Liver (tissue), 9 donors: Measurements from ENCODE around the gene MMP25. TPM values are rescaled to one million over a fixed set of nuclear protein-coding genes. Genes with fewer than 3 reads are reported as not detected.

Experiments used
- DNase-seq: peaks from one replicate; pipeline ENCODE4 v3.0.0-alpha.2; 2017; ENCODE audit warnings: low spot score
- H3K27ac ChIP-seq, 2 donors: one replicate each; pipeline ENCODE4 v1.7.0; 2013; ENCODE audit warnings: inconsistent platforms in 2 of 2, low read length in 2 of 2, control low read depth in 1 of 2, low read depth in 1 of 2, mild to moderate bottlenecking in 1 of 2
- H3K27me3 ChIP-seq, 4 donors: one replicate each; pipeline versions ENCODE4 v1.6.1 to v1.7.0; 2013; ENCODE audit warnings: low read length in 3 of 4, inconsistent platforms in 1 of 4, mild to moderate bottlenecking in 1 of 4, moderate library complexity in 1 of 4; ENCODE audit not compliant: control insufficient read depth in 4 of 4, insufficient read depth in 4 of 4
- H3K36me3 ChIP-seq, 4 donors: one replicate each; pipeline versions ENCODE4 v1.6.1 to v1.7.0; 2013; ENCODE audit warnings: low read length in 3 of 4, mild to moderate bottlenecking in 3 of 4, low read depth in 1 of 4, moderate library complexity in 1 of 4; ENCODE audit not compliant: control insufficient read depth in 4 of 4, insufficient read depth in 3 of 4
- H3K4me1 ChIP-seq, 4 donors: one replicate each; pipeline versions ENCODE4 v1.6.1 to v1.7.0; 2013; ENCODE audit warnings: low read length in 3 of 4, mild to moderate bottlenecking in 3 of 4, moderate library complexity in 1 of 4; ENCODE audit not compliant: control insufficient read depth in 4 of 4, insufficient read depth in 4 of 4
- H3K4me3 ChIP-seq, 3 donors: one replicate each; pipeline versions ENCODE4 v1.6.1 to v1.7.0; 2013; ENCODE audit warnings: low read length in 3 of 3, control low read depth in 1 of 3, low read depth in 1 of 3, mild to moderate bottlenecking in 1 of 3
- H3K9ac ChIP-seq, 2 donors: one replicate each; pipeline ENCODE4 v1.7.0; 2013; ENCODE audit warnings: low read length in 2 of 2, mild to moderate bottlenecking in 2 of 2, moderate library complexity in 2 of 2, control low read depth in 1 of 2, low read depth in 1 of 2
- H3K9me3 ChIP-seq, 4 donors: one replicate each; pipeline versions ENCODE4 v1.6.1 to v1.7.0; 2013; ENCODE audit warnings: low read length in 3 of 4; ENCODE audit not compliant: control insufficient read depth in 4 of 4
- EGR1 ChIP-seq, 2 donors: IDR thresholded peaks; 2 replicates each; pipeline ENCODE4 v1.6.1; 2016 to 2018; ENCODE audit warnings: antibody characterized with exemption in 2 of 2, low read depth in 2 of 2
- FOXA1 ChIP-seq: IDR thresholded peaks from 2 replicates; pipeline ENCODE4 v1.6.1; 2016; ENCODE audit warnings: antibody characterized with exemption
- FOXA2 ChIP-seq: IDR thresholded peaks from 2 replicates; pipeline ENCODE4 v1.6.1; 2016; ENCODE audit warnings: antibody characterized with exemption
- GABPA ChIP-seq, 2 donors: IDR thresholded peaks in 1 of 2; conservative IDR thresholded peaks in 1 of 2; 2 replicates each; pipeline ENCODE4 v1.6.1; 2016; ENCODE audit warnings: antibody characterized with exemption in 2 of 2, mild to moderate bottlenecking in 1 of 2, moderate library complexity in 1 of 2
- HNF4A ChIP-seq, 2 donors: conservative IDR thresholded peaks; 2 replicates each; pipeline ENCODE4 v1.6.1; 2016; ENCODE audit warnings: antibody characterized with exemption in 2 of 2, mild to moderate bottlenecking in 2 of 2
- HNF4G ChIP-seq: IDR thresholded peaks from 2 replicates; pipeline ENCODE4 v1.6.1; 2016; ENCODE audit warnings: antibody characterized with exemption
- NR2F2 ChIP-seq: IDR thresholded peaks from 2 replicates; pipeline ENCODE4 v1.6.1; 2016; ENCODE audit warnings: antibody characterized with exemption
- RAD21 ChIP-seq, 2 donors: IDR thresholded peaks; 2 replicates each; pipeline ENCODE4 v1.6.1; 2016; ENCODE audit warnings: antibody characterized with exemption in 2 of 2, mild to moderate bottlenecking in 2 of 2
- RXRA ChIP-seq, 2 donors: IDR thresholded peaks; 2 replicates each; pipeline ENCODE4 v1.6.1; 2017 to 2018; ENCODE audit warnings: antibody characterized with exemption in 2 of 2, mild to moderate bottlenecking in 1 of 2
- SP1 ChIP-seq: IDR thresholded peaks from 2 replicates; pipeline ENCODE4 v1.6.1; 2018; ENCODE audit warnings: antibody characterized with exemption, mild to moderate bottlenecking
- TAF1 ChIP-seq: conservative IDR thresholded peaks from 2 replicates; pipeline ENCODE4 v1.6.1; 2016; ENCODE audit warnings: antibody characterized with exemption, mild to moderate bottlenecking
- YY1 ChIP-seq: IDR thresholded peaks from 2 replicates; pipeline ENCODE4 v1.6.1; 2016; ENCODE audit warnings: antibody characterized with exemption, mild to moderate bottlenecking
- WGBS: extraction: QIAGEN DNeasy Blood & Tissue Kit; methylation state at CpG from one replicate; pipeline ENCODE4 v1.1.7; 2013; 5-methylcytosine and 5-hydroxymethylcytosine counted together
- polyA plus RNA-seq, 2 donors: library from polyadenylated mRNA; stranded (reverse) in 1 of 2; unstranded in 1 of 2; fragments of 200-250 nt in 1 of 2; fragments of >200 nt in 1 of 2; fragmentation: Nextera tagmentation in 1 of 2; extraction: Ambion mirVana in 1 of 2; gene quantifications; one replicate each; pipeline versions ENCODE4 v1.2.1 to v1.2.3, GENCODE V29; 2013 to 2015
- total RNA-seq, 2 donors: library from RNA; depleted of rRNA; stranded (reverse); fragments of >200 nt; gene quantifications; one replicate each; pipeline ENCODE4 v1.2.3, GENCODE V29; 2014
- TF ChIP-seq, protein P1 (sequence below): fragments of 150-350 bp; IDR thresholded peaks from 2 replicates; pipeline ENCODE4 v1.5.1; 2017; ENCODE audit warnings: improper control_type of control experiment, low read depth, low read length; ENCODE audit not compliant: missing input control
- TF ChIP-seq, protein P2 (sequence below): IDR thresholded peaks from 2 replicates; pipeline ENCODE4 v1.6.1; 2016; ENCODE audit warnings: antibody characterized with exemption
- donor health status: healthy.
- donor health status: healthy.
- donor health status: healthy.
- donor health status: healthy.
- donor health status: healthy.

MMP25 gene
- total and polyA plus RNA-seq, 4 donors: 0.47 to 2.7 (median 0.96) TPM

DNA sequence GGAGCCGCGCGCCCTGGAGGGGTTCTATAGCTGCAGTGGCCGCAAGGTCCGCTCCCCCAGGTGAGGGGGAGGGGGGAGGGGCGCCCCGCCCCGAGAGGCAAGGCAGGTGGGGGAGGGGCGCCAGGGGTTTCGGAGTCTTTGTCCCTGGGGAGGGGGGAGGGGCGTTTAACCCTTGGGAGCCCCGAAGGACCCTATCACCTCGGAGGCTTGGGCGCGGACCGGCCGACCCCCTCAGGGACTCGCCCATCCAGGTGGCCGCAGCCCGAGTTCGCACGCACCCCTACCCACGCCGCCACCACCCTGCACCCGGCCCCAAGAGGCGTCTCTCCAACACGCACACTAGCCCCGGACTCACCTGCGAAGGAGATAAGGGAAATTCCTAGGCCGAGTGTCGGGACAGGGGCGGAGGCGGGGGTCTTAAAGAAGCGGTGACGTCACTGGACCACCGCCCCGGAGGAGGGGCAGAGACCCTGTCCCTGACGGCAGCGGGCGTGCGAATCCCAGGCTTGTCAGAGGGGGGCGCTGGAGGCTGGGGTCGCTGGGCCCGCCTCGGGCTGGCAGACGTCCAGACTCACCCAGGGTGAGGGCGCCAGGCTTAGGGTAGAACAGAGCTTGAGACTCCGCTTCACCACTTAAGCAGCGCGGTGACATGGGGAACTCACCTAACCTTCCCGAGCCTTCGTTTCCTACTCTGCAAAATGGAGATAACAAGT, 28.4 kb upstream of the MMP25 start, which contains the start of gene CLDN6 (continued):
- TF ChIP-seq, protein P1, sequence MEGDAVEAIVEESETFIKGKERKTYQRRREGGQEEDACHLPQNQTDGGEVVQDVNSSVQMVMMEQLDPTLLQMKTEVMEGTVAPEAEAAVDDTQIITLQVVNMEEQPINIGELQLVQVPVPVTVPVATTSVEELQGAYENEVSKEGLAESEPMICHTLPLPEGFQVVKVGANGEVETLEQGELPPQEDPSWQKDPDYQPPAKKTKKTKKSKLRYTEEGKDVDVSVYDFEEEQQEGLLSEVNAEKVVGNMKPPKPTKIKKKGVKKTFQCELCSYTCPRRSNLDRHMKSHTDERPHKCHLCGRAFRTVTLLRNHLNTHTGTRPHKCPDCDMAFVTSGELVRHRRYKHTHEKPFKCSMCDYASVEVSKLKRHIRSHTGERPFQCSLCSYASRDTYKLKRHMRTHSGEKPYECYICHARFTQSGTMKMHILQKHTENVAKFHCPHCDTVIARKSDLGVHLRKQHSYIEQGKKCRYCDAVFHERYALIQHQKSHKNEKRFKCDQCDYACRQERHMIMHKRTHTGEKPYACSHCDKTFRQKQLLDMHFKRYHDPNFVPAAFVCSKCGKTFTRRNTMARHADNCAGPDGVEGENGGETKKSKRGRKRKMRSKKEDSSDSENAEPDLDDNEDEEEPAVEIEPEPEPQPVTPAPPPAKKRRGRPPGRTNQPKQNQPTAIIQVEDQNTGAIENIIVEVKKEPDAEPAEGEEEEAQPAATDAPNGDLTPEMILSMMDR: no peak
- TF ChIP-seq NR2F2: no peak
- no peak for TF ChIP-seq SP1

DNA sequence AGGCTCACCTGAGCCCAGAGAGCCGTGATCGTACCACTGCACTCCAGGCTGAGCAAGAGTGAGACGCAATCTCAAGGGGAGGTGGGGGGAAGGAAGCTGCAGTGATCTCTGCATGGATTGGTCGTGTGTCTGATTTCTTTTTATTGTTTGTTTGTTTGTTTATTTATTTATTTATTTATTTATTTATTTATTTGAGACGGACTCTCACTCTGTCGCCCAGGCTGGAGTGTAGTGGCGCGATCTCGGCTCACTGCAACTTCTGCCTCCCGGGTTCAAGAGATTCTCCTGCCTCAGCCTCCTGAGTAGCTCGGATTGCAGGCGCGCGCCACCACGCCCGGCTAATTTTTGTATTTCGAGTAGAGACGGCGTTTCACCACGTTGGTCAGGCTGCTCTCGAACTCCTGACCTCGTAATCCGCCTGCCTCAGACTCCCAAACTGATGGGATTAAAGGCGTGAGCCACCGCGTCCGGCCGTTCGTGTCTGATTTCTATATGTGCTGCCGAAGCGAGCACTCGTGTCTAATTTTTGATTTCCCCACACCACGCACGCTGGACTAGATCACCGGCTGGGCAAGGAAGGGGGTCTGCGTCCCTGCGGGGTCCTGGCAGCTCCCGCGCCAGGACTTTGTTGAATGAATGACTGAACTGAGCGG, 26.6 kb upstream of the MMP25 start:
- WGBS: 31% methylated on average over 40 of the region's 40 CpGs
- H3K9ac ChIP-seq: no peak overlapping the region
- DNase-seq: no peak

DNA sequence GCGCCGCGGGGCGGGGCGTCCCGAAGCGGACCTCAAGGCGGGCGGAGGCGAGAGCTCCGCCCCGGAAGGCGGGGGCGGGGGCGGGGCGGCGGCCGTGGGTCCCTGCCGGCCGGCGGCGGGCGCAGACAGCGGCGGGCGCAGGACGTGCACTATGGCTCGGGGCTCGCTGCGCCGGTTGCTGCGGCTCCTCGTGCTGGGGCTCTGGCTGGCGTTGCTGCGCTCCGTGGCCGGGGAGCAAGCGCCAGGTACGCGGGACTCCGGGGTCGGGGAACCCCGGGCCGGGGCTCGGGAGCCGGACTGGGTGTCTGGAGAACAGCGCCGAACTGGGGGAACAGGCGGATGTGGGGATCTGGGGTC, 26.1 kb upstream of the MMP25 start, which contains the start of gene TNFRSF12A:
TSS of gene TNFRSF12A (plus strand) at position 122 of the 357 bp plus-strand sequence. CDS start at position 152, 30 bp downstream.
- Histone ChIP-seq H3K27ac (peak within 1 kb of the TSS; percentile 92 to 95), H3K4me3 (peak within 1 kb of the TSS; percentile 68 to 78 (median 74)), H3K9me3 (no peaks in the 10 kb centered on the region), H3K36me3 (no peaks in the 10 kb centered on the region), H3K27me3 (no peaks in the 10 kb centered on the region), H3K9ac (peak within 1 kb of the TSS; percentile 63 to 66), H3K4me1 (peaks cover 12 to 34% (median 26%) of the 10 kb centered on the region in 4 donors)
- peak; percentile 86 for DNase-seq
- TF ChIP-seq HNF4G (no peak), EGR1 (IDR thresholded peaks at IDR 0.05; ENCODE audit: low read depth in 2 of 2) (peak in 1 of 2 donors; percentile 81), NR2F2 (no peak), SP1 (peak; percentile 9)
- under 1% methylated on average over 49 of the region's 49 CpGs for WGBS

More for the DNA sequence above, 26.6 kb upstream of the MMP25 start:
- no peak for TF ChIP-seq SP1
- TF ChIP-seq HNF4A (conservative IDR thresholded peaks at IDR 0.05): no peak
- no peak for TF ChIP-seq FOXA1
- no peak for TF ChIP-seq HNF4G
- TF ChIP-seq RAD21 (IDR thresholded peaks at IDR 0.05): no peak
- no peak for TF ChIP-seq NR2F2
- no peak for TF ChIP-seq TAF1
- Histone ChIP-seq H3K4me3 (peak overlapping the region in 2 of 3 donors; percentile 54 to 68), H3K9me3 (no peaks in the 10 kb centered on the region), H3K36me3 (no peaks in the 10 kb centered on the region), H3K27me3 (no peaks in the 10 kb centered on the region), H3K4me1 (peaks cover 12 to 34% (median 26%) of the 10 kb centered on the region in 4 donors), H3K27ac (peak overlapping the region in 1 of 2 donors; percentile 27)

DNA sequence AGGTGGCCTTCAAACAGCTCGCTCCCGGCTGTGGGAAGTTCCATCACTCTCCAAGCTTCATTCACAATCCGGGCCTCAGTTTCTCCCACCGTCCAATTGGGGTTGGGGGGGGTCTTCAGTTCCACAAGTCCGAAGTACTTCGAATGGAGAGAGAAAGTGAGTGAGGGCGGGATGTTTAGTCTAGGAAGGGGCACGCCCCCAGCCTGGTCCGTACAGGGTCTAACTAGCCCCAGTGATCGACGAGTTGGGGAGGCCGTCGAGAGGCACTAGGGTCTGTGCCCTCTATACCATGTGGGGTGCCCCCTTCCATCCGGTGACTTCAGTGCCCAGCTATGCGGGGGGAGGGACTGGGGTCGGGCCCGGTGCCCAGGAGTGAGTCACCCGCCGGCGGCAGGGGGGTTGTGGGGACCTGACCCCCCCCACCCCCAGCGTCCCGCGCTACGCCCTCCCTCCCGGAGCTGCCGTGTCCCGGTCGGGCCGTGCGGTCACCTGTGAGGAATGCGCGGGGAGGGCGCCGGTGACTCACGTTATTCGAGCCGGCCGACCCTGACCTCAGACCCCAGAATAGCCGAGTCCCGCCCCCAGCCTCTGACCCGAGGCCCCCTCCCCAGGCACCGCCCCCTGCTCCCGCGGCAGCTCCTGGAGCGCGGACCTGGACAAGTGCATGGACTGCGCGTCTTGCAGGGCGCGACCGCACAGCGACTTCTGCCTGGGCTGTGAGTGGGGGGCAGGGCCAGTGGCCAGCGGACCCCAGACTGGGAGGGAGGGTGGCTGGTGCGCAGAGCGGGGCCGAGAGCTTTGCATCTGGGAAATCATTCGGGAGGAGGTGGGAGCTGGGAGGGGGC, 25.5 kb upstream of the MMP25 start:
- H3K4me3 ChIP-seq: peak overlapping the region; percentile 68 to 78 (median 74)
- DNase-seq: peak; percentile 60
- H3K27me3 ChIP-seq: no peaks in the 10 kb centered on the region
- no peaks in the 10 kb centered on the region for H3K9me3 ChIP-seq
- peaks cover 0 to 2% (median under 1%) of the 10 kb centered on the region in 4 donors for H3K36me3 ChIP-seq
- H3K9ac ChIP-seq: peak overlapping the region; percentile 63 to 66
- H3K27ac ChIP-seq: peak overlapping the region; percentile 92 to 95
- peaks cover 12 to 37% (median 26%) of the 10 kb centered on the region in 4 donors for H3K4me1 ChIP-seq
- 1% methylated on average over 57 of the region's 57 CpGs for WGBS
- TF ChIP-seq YY1 (peak; percentile 11), HNF4G (no peak), GABPA (IDR thresholded peaks at IDR 0.05 in 1 of 2, conservative IDR thresholded peaks at IDR 0.05 in 1 of 2) (peak in 1 of 2 donors; percentile 12), RAD21 (IDR thresholded peaks at IDR 0.05) (no peak), SP1 (no peak), RXRA (IDR thresholded peaks at IDR 0.05) (no peak), EGR1 (IDR thresholded peaks at IDR 0.05; ENCODE audit: low read depth in 2 of 2) (no peak), TAF1 (no peak), FOXA2 (no peak), HNF4A (conservative IDR thresholded peaks at IDR 0.05) (no peak), NR2F2 (no peak), FOXA1 (no peak)
- TF ChIP-seq, protein P2, sequence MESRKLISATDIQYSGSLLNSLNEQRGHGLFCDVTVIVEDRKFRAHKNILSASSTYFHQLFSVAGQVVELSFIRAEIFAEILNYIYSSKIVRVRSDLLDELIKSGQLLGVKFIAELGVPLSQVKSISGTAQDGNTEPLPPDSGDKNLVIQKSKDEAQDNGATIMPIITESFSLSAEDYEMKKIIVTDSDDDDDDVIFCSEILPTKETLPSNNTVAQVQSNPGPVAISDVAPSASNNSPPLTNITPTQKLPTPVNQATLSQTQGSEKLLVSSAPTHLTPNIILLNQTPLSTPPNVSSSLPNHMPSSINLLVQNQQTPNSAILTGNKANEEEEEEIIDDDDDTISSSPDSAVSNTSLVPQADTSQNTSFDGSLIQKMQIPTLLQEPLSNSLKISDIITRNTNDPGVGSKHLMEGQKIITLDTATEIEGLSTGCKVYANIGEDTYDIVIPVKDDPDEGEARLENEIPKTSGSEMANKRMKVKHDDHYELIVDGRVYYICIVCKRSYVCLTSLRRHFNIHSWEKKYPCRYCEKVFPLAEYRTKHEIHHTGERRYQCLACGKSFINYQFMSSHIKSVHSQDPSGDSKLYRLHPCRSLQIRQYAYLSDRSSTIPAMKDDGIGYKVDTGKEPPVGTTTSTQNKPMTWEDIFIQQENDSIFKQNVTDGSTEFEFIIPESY: no peak
- TF ChIP-seq, protein P1: no peak
